GM12878 (cell line): ENCODE data around the gene KRT31.
"Not testable (repeated sequence)": the region's sequence is repeated elsewhere in the genome, so short reads cannot be mapped to it uniquely, and the experiment has no call there.

ENCODE experiments used
- BRCA1 ChIP-seq: IDR thresholded peaks from 2 replicates; pipeline ENCODE4 v1.6.1; 2011; ENCODE audit warnings: low read depth, low read length, improper control_type of control experiment
- EGR1 ChIP-seq, 2 experiments: IDR thresholded peaks; 1 replicate in 1 of 2; 2 replicates in 1 of 2; pipeline ENCODE4 v1.6.1; 2011 to 2012; ENCODE audit warnings: low read depth in 2 of 2, low read length in 2 of 2, borderline replicate concordance in 1 of 2, mild to moderate bottlenecking in 1 of 2, moderate library complexity in 1 of 2
- EP300 ChIP-seq, 2 experiments: fragments of 150-350 bp in 1 of 2; IDR thresholded peaks; 2 replicates each; pipeline ENCODE4 v1.6.1; 2011 to 2012; ENCODE audit warnings: low read depth in 2 of 2, low read length in 2 of 2, borderline replicate concordance in 1 of 2, improper control_type of control experiment in 1 of 2, inconsistent platforms in 1 of 2; ENCODE audit not compliant: control insufficient read depth in 1 of 2
- ETV6 ChIP-seq, 2 experiments: fragments of 450-650 bp in 1 of 2; IDR thresholded peaks in 1 of 2; conservative IDR thresholded peaks in 1 of 2; 2 replicates each; pipeline ENCODE4 v1.6.1; 2014; ENCODE audit warnings: antibody characterized with exemption in 1 of 2, borderline replicate concordance in 1 of 2, low read depth in 1 of 2, mild to moderate bottlenecking in 1 of 2, moderate library complexity in 1 of 2
- LARP7 ChIP-seq: fragments of 450-650 bp; IDR thresholded peaks from 2 replicates; pipeline ENCODE4 v1.6.1; 2017; ENCODE audit warnings: mild to moderate bottlenecking
- POLR2A ChIP-seq: IDR thresholded peaks from 2 replicates; pipeline ENCODE4 v1.6.1; 2011; ENCODE audit warnings: low read depth, mild to moderate bottlenecking, low read length
- POU2F2 ChIP-seq: IDR thresholded peaks from 3 replicates; pipeline ENCODE4 v1.6.1; 2011; ENCODE audit warnings: low read depth, mild to moderate bottlenecking, low read length, borderline replicate concordance
- RELA ChIP-seq: fragments of 450-650 bp; IDR thresholded peaks from 2 replicates; pipeline ENCODE4 v1.8.0; 2014; ENCODE audit warnings: borderline replicate concordance; ENCODE audit not compliant: partially characterized antibody
- TCF3 ChIP-seq: IDR thresholded peaks from 2 replicates; pipeline ENCODE4 v1.6.1; 2012; ENCODE audit warnings: low read depth, mild to moderate bottlenecking, low read length, borderline replicate concordance; ENCODE audit not compliant: insufficient read depth
- YY1 ChIP-seq: IDR thresholded peaks from 2 replicates; pipeline ENCODE4 v1.6.1; 2011; ENCODE audit warnings: low read depth, mild to moderate bottlenecking, low read length
- TF ChIP-seq, protein P1 (sequence below): fragments of 450-650 bp; conservative IDR thresholded peaks from 2 replicates; pipeline ENCODE4 v1.6.1; 2017; ENCODE audit warnings: mild to moderate bottlenecking, moderate library complexity
- TF ChIP-seq, protein P2 (sequence below): IDR thresholded peaks from 2 replicates; pipeline ENCODE4 v1.6.1; 2011; ENCODE audit warnings: low read depth, mild to moderate bottlenecking, low read length, moderate library complexity, borderline replicate concordance; ENCODE audit errors: extremely low read depth

DNA sequence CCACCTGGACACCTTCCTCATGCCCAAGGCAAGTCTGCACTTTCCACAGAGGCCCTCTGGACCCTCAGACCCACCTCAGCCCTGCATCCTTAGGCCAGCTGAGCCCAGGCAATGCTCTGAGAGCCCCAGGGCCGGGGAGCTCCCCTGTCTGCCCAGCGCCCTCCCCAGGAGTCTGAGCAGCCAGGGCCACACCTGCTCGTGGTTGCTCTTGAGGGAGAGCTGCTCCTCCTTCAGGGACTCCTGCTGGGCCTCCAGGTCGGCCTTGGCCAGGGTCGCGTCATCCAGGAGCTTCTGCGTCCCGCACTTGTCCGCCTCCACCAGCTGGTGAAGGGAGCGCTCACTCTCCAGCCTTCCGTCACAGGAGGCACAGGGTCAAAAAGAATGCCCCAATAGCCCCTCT lies 25.2 kb upstream of the KRT31 start:
- not testable (repeated sequence) for TF ChIP-seq YY1; RELA; POU2F2; POLR2A; EP300 (IDR thresholded peaks at IDR 0.05; ENCODE audit: borderline replicate concordance in 1 of 2, control insufficient read depth in 1 of 2, low read depth in 2 of 2, low read length in 2 of 2); EGR1 (IDR thresholded peaks at IDR 0.05; ENCODE audit: borderline replicate concordance in 1 of 2, low read depth in 2 of 2, low read length in 2 of 2); ETV6 (conservative IDR thresholded peaks at IDR 0.05 in 1 of 2, IDR thresholded peaks at IDR 0.05 in 1 of 2; ENCODE audit: borderline replicate concordance in 1 of 2, low read depth in 1 of 2); LARP7; TCF3; BRCA1
- TF ChIP-seq, protein P1, sequence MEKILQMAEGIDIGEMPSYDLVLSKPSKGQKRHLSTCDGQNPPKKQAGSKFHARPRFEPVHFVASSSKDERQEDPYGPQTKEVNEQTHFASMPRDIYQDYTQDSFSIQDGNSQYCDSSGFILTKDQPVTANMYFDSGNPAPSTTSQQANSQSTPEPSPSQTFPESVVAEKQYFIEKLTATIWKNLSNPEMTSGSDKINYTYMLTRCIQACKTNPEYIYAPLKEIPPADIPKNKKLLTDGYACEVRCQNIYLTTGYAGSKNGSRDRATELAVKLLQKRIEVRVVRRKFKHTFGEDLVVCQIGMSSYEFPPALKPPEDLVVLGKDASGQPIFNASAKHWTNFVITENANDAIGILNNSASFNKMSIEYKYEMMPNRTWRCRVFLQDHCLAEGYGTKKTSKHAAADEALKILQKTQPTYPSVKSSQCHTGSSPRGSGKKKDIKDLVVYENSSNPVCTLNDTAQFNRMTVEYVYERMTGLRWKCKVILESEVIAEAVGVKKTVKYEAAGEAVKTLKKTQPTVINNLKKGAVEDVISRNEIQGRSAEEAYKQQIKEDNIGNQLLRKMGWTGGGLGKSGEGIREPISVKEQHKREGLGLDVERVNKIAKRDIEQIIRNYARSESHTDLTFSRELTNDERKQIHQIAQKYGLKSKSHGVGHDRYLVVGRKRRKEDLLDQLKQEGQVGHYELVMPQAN, result not testable (repeated sequence)
- TF ChIP-seq, protein P2, sequence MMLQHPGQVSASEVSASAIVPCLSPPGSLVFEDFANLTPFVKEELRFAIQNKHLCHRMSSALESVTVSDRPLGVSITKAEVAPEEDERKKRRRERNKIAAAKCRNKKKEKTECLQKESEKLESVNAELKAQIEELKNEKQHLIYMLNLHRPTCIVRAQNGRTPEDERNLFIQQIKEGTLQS, result not testable (repeated sequence)
